Measurements from ENCODE around the gene NABP1. TPM values are rescaled to one million over a fixed set of nuclear protein-coding genes. Genes with fewer than 3 reads are reported as not detected.

Gene NABP1
- total RNA-seq, 1 donor from 2014 or later = 20.5 TPM

DNA sequence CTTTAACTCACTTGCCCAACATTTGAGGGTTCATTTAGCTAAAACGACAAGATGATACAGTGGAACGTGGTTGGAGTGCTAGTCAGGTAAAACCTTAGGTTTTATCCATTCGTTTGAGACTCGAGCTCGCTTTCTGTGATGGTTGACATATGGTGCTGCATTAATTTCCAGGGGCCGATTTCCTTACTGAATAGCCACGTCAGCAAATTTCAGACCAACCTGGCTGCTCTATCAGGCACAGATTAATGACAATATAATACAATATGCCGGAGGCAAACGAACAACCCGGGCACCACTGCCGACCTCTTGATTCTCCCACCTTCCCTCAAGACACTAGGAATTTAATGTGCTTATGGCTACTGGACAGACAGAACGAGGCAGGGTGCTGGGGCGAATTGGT lies 42.0 kb downstream of the NABP1 start:
- Mint-ChIP-seq H3K36me3 (ENCODE audit: low read depth, unreplicated experiment) (no peaks in the 10 kb centered on the region), H3K27me3 (ENCODE audit: unreplicated experiment) (peaks cover 1% of the 10 kb centered on the region), H3K4me3 (ENCODE audit: unreplicated experiment) (no peak overlapping the region), H3K9me3 (ENCODE audit: unreplicated experiment) (no peaks in the 10 kb centered on the region), H3K27ac (ENCODE audit: unreplicated experiment) (no peak overlapping the region), H3K4me1 (ENCODE audit: unreplicated experiment) (peaks cover 2% of the 10 kb centered on the region)
- DNase-seq (ENCODE audit: low spot score) = no peak
- TF ChIP-seq, protein P1, sequence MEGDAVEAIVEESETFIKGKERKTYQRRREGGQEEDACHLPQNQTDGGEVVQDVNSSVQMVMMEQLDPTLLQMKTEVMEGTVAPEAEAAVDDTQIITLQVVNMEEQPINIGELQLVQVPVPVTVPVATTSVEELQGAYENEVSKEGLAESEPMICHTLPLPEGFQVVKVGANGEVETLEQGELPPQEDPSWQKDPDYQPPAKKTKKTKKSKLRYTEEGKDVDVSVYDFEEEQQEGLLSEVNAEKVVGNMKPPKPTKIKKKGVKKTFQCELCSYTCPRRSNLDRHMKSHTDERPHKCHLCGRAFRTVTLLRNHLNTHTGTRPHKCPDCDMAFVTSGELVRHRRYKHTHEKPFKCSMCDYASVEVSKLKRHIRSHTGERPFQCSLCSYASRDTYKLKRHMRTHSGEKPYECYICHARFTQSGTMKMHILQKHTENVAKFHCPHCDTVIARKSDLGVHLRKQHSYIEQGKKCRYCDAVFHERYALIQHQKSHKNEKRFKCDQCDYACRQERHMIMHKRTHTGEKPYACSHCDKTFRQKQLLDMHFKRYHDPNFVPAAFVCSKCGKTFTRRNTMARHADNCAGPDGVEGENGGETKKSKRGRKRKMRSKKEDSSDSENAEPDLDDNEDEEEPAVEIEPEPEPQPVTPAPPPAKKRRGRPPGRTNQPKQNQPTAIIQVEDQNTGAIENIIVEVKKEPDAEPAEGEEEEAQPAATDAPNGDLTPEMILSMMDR (IDR thresholded peaks at IDR 0.05; ENCODE audit: unreplicated experiment) = no peak

DNA sequence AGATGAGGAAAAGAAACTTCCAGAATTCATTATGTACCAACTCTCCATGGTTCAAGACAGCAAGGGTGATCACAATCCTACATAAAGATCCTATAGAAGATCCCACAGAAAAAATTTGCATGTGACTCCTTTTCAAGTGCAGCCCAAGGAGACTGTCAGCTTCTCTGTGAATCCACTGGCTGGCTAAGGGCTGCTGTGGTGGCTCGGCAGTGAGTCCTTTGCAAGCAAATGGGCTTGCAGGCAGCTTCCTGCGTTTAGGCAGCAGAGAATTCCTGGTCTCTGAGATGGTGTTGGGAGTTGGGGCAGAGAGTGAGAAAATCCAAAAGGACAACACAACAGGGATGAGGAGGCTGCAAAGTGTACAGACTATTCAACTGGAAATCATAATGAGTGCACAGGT lies 43.4 kb downstream of the NABP1 start:
- TF ChIP-seq, protein P1 (IDR thresholded peaks at IDR 0.05; ENCODE audit: unreplicated experiment) = no peak
- DNase-seq (ENCODE audit: low spot score) = no peak
- Mint-ChIP-seq H3K27ac (ENCODE audit: unreplicated experiment) (no peak overlapping the region), H3K36me3 (ENCODE audit: low read depth, unreplicated experiment) (no peaks in the 10 kb centered on the region), H3K4me3 (ENCODE audit: unreplicated experiment) (no peak overlapping the region), H3K9me3 (ENCODE audit: unreplicated experiment) (no peaks in the 10 kb centered on the region), H3K4me1 (ENCODE audit: unreplicated experiment) (peaks cover 2% of the 10 kb centered on the region), H3K27me3 (ENCODE audit: unreplicated experiment) (peaks cover 1% of the 10 kb centered on the region)

DNA sequence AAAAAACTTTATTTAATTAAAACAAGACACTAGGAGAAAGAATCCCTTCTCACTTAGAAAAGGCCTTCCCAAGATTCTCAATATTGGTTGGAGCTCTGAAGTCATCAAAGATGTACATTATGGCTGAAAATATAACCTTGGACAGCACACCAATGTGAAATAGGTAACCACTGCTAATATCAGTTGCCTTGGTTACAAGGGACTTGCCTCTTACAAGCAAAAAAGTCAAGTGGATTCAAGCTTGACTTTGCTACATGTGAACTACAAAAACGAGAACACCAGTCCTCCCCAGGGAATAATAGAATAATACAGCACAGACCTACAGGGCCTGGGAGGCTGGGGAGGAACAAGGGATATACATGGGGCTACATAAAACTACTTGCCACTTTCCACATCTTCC lies 46.1 kb downstream of the NABP1 start:
- TF ChIP-seq, protein P1 (IDR thresholded peaks at IDR 0.05; ENCODE audit: unreplicated experiment) = no peak
- Mint-ChIP-seq H3K36me3 (ENCODE audit: low read depth, unreplicated experiment) (no peaks in the 10 kb centered on the region), H3K9me3 (ENCODE audit: unreplicated experiment) (no peaks in the 10 kb centered on the region), H3K27ac (ENCODE audit: unreplicated experiment) (no peak overlapping the region), H3K4me3 (ENCODE audit: unreplicated experiment) (no peak overlapping the region), H3K27me3 (ENCODE audit: unreplicated experiment) (peaks cover 1% of the 10 kb centered on the region), H3K4me1 (ENCODE audit: unreplicated experiment) (peaks cover 2% of the 10 kb centered on the region)
- DNase-seq (ENCODE audit: low spot score) = no peak

DNA sequence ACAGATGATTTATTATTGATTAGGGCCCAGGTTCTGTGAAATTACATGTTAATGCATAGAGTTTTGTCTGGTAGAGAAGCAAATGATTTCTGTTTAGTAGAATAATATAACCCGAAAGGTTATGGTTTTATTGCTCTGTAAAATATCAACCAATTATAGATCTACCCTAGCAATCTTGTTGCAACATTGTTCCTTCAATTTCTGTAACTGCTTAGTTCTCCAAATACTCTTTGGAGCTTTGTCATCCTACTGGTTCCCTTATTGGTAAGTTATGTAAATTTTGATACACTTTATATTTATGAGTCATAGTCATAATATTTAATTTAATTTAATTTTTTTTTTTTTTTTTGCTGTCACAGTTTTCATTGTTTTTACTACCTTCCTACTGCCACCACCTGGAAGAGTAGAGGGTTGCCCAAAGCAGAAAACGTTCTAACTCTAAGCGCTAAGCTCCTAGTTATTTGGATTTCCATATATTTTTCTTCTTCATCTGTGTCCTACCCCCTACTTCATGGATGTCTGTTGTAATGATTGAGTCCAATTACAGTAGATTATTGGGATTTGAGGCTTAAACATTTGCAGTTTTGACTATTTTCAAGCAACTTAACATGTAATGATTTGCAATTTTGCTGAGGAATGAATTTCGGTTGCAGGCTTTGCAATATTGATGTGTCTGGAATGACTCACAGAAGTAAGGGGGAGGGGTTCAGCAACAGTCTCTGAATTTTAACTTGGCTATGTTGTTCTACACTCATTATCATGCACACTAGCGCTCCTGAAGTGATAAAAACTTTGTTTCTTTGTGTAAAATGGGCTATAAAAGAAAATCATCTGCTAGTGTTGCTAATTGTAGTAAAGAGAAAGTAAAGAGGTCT lies 51.1 kb downstream of the NABP1 start:
- TF ChIP-seq, protein P1 (IDR thresholded peaks at IDR 0.05; ENCODE audit: unreplicated experiment) = peak; percentile 10
- no peak for DNase-seq (ENCODE audit: low spot score)
- Mint-ChIP-seq H3K36me3 (ENCODE audit: low read depth, unreplicated experiment) (no peaks in the 10 kb centered on the region), H3K27ac (ENCODE audit: unreplicated experiment) (no peak overlapping the region), H3K9me3 (ENCODE audit: unreplicated experiment) (no peaks in the 10 kb centered on the region), H3K4me1 (ENCODE audit: unreplicated experiment) (no peaks in the 10 kb centered on the region), H3K27me3 (ENCODE audit: unreplicated experiment) (no peaks in the 10 kb centered on the region), H3K4me3 (ENCODE audit: unreplicated experiment) (no peak overlapping the region)

DNA sequence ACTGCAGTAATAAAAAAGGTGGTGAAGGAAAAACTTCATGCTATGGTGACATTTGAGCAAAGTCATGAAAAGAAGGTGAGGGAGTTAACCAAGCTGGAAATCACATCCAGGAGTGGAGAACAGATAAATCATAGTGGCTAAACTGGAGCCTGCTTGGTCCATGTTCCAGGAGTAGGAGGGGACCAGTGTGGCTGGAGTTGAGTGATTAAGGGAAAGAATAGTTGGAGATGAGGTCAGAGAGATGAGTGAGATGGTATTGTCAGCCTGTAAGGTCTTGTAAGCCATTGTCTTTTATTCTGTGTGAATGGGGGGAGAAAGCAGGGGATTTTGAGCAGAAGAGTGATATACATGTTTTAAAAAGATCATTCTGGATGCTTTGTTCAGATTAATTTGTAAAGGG lies 52.3 kb downstream of the NABP1 start:
- Mint-ChIP-seq H3K4me1 (ENCODE audit: unreplicated experiment) (no peaks in the 10 kb centered on the region), H3K27me3 (ENCODE audit: unreplicated experiment) (no peaks in the 10 kb centered on the region), H3K27ac (ENCODE audit: unreplicated experiment) (no peak overlapping the region), H3K4me3 (ENCODE audit: unreplicated experiment) (no peak overlapping the region), H3K36me3 (ENCODE audit: low read depth, unreplicated experiment) (no peaks in the 10 kb centered on the region), H3K9me3 (ENCODE audit: unreplicated experiment) (no peaks in the 10 kb centered on the region)
- DNase-seq (ENCODE audit: low spot score) = no peak
- TF ChIP-seq, protein P1 (IDR thresholded peaks at IDR 0.05; ENCODE audit: unreplicated experiment) = no peak
